NB4 (cell line): Measurements from ENCODE around the gene HOXB1.

Experiments used
- DNase-seq: peaks from one replicate; pipeline ENCODE4 v3.0.0; 2010; ENCODE audit warnings: low read depth
- H3K4me3 ChIP-seq: one replicate; pipeline ENCODE4 v1.5.1; 2011; ENCODE audit warnings: mild to moderate bottlenecking, low read depth, low read length, moderate library complexity
- CTCF ChIP-seq: IDR thresholded peaks from one replicate; pipeline ENCODE4 v1.5.1; 2012; ENCODE audit warnings: low read depth, low read length
- MAX ChIP-seq: IDR thresholded peaks from 2 replicates; pipeline ENCODE4 v1.6.1; 2011; ENCODE audit warnings: low read depth, low read length
- MYC ChIP-seq: IDR thresholded peaks from 2 replicates; pipeline ENCODE4 v1.6.1; 2011; ENCODE audit warnings: low read depth, low read length
- POLR2A ChIP-seq: IDR thresholded peaks from 2 replicates; pipeline ENCODE4 v1.6.1; 2011; ENCODE audit warnings: mild to moderate bottlenecking; ENCODE audit not compliant: insufficient read length; ENCODE audit errors: extremely low read depth

HOXB1 gene

GRCh38 chr17:48492401-48493298, 38.2 kb downstream of the HOXB1 start:
- TF ChIP-seq CTCF (peak; percentile 18), POLR2A (no peak), MYC (no peak), MAX (no peak)
- no peak for DNase-seq
- no peak overlapping the region for H3K4me3 ChIP-seq

GRCh38 chr17:48491527-48492273, 39.1 kb downstream of the HOXB1 start:
- no peak for TF ChIP-seq MAX
- no peak for TF ChIP-seq POLR2A
- TF ChIP-seq CTCF, result no peak
- TF ChIP-seq MYC, result no peak
- no peak for DNase-seq

GRCh38 chr17:48490451-48490892, 40.3 kb downstream of the HOXB1 start:
- DNase-seq, result no peak
- TF ChIP-seq POLR2A (no peak), MAX (no peak)
- no peak overlapping the region for H3K4me3 ChIP-seq

More at GRCh38 chr17:48491527-48492273, 39.1 kb downstream of the HOXB1 start:
- no peak overlapping the region for H3K4me3 ChIP-seq

GRCh38 chr17:48489781-48490180, 41.0 kb downstream of the HOXB1 start:
- H3K4me3 ChIP-seq, result no peak overlapping the region
- no peak for DNase-seq
- no peak for TF ChIP-seq MYC
- no peak for TF ChIP-seq POLR2A
- TF ChIP-seq MAX, result no peak
- TF ChIP-seq CTCF, result no peak

- DNase-seq, result no peak
- H3K4me3 ChIP-seq, result no peak overlapping the region
Measured at GRCh38 chr17:48488548-48489106, 42.2 kb downstream of the HOXB1 start.

More at GRCh38 chr17:48488548-48489106, 42.2 kb downstream of the HOXB1 start:
- TF ChIP-seq MAX, result no peak
- TF ChIP-seq MYC, result no peak
- TF ChIP-seq POLR2A, result no peak
- TF ChIP-seq CTCF, result no peak
